HepG2 (cell line): ENCODE measurements around the gene CALY. TPM values are rescaled to one million over a fixed set of nuclear protein-coding genes. Genes with fewer than 3 reads are reported as not detected.

Experiments
- CEBPB ChIP-seq: IDR thresholded peaks from 2 replicates; pipeline ENCODE4 v1.6.1; 2011; ENCODE audit warnings: low read depth, low read length, improper control_type of control experiment, borderline replicate concordance
- HMGA1 ChIP-seq: sonication (generic); formaldehyde crosslinking; conservative IDR thresholded peaks from 2 replicates; pipeline ENCODE4 v1.4.0; 2020; ENCODE audit warnings: missing genetic modification reagents
- MLXIP ChIP-seq: sonication (generic); formaldehyde crosslinking; IDR thresholded peaks from 2 replicates; pipeline ENCODE4 v1.9.0; 2021; ENCODE audit warnings: missing genetic modification reagents, borderline replicate concordance
- NFIB ChIP-seq: sonication (generic); formaldehyde crosslinking; IDR thresholded peaks from 2 replicates; pipeline ENCODE4 v1.9.0; 2021; ENCODE audit warnings: missing genetic modification reagents, mild to moderate bottlenecking, borderline replicate concordance
- ONECUT2 ChIP-seq: sonication (generic); formaldehyde crosslinking; IDR thresholded peaks from 2 replicates; pipeline ENCODE4 v1.4.0; 2020; ENCODE audit warnings: missing genetic modification reagents
- PATZ1 ChIP-seq: sonication (generic); formaldehyde crosslinking; IDR thresholded peaks from 2 replicates; pipeline ENCODE4 v1.4.0; 2020; ENCODE audit warnings: missing genetic modification reagents
- TERF1 ChIP-seq: sonication (generic); formaldehyde crosslinking; IDR thresholded peaks from 2 replicates; pipeline ENCODE4 v1.8.0; 2022; ENCODE audit warnings: mild to moderate bottlenecking, missing genetic modification reagents, moderate library complexity
- THRA ChIP-seq: sonication (generic); formaldehyde crosslinking; IDR thresholded peaks from 2 replicates; pipeline ENCODE4 v1.4.0; 2020; ENCODE audit warnings: missing genetic modification reagents, borderline replicate concordance
- ZC3H4 ChIP-seq: sonication (generic); formaldehyde crosslinking; IDR thresholded peaks from 2 replicates; pipeline ENCODE4 v1.4.0; 2020; ENCODE audit warnings: missing genetic modification reagents, borderline replicate concordance
- ZFYVE20 ChIP-seq: sonication (generic); formaldehyde crosslinking; IDR thresholded peaks from 2 replicates; pipeline ENCODE4 v1.8.0; 2023; ENCODE audit warnings: low read depth, mild to moderate bottlenecking, moderate library complexity, missing genetic modification reagents, borderline replicate concordance
- ZNF629 ChIP-seq: sonication (generic); formaldehyde crosslinking; conservative IDR thresholded peaks from 2 replicates; pipeline ENCODE4 v1.5.0; 2020; ENCODE audit warnings: missing genetic modification reagents
- ZNF691 ChIP-seq: sonication (generic); formaldehyde crosslinking; IDR thresholded peaks from 2 replicates; pipeline ENCODE4 v1.4.0; 2020; ENCODE audit warnings: missing genetic modification reagents, low read depth, mild to moderate bottlenecking, borderline replicate concordance
- ZNF709 ChIP-seq: sonication (generic); formaldehyde crosslinking; IDR thresholded peaks from 2 replicates; pipeline ENCODE4 v1.5.0; 2020; ENCODE audit warnings: mild to moderate bottlenecking, missing genetic modification reagents
- polyA plus RNA-seq, 8 experiments: library from polyadenylated mRNA; depleted of rRNA in 3 of 8; stranded (reverse) in 7 of 8; unstranded in 1 of 8; fragments of >200 nt; fragmentation: Illumina TruSeq in 4 of 8; extraction: Trizol in 4 of 8; gene quantifications; 2 replicates each; pipeline versions ENCODE4 v1.2.1 to v1.2.3, GENCODE V29; 2011 to 2016; ENCODE audit warnings: low read depth in 4 of 8, missing spikeins in 1 of 8, mixed read lengths in 1 of 8; ENCODE audit not compliant: insufficient read depth in 1 of 8
- total RNA-seq, 5 experiments: library from RNA; depleted of rRNA; stranded (reverse); fragments of >200 nt; fragmentation: Illumina TruSeq; extraction: Trizol; gene quantifications; 2 replicates each; pipeline ENCODE4 v1.2.3, GENCODE V29; 2016; ENCODE audit warnings: low read depth in 1 of 5

CALY gene
- total and polyA plus RNA-seq, 2 of the 13 experiments (the other 11 are each of a cell fraction or from before 2014, with no cell fraction given): 0.08 TPM; not detected in 1

GRCh38 chr10:133357285-133358161, 20.8 kb upstream of the CALY start, which contains the start of gene FUOM (continued):
- TF ChIP-seq MLXIP: no peak; the same call in 1 of the 2 replicates
- TF ChIP-seq NFIB (CRISPR knock-in tag): no peak
- peak; percentile 35; the same call in 1 of the 2 replicates for TF ChIP-seq THRA (CRISPR knock-in tag)
- no peak for TF ChIP-seq ZC3H4 (CRISPR knock-in tag)
- TF ChIP-seq ONECUT2: no peak
- TF ChIP-seq PATZ1 (CRISPR knock-in tag): peak; percentile 52
- peak; percentile 77; the same call in 1 of the 2 replicates for TF ChIP-seq ZNF691 (CRISPR knock-in tag)
- TF ChIP-seq ZFYVE20 (CRISPR knock-in tag): no peak; the same call in 1 of the 2 replicates
- no peak for TF ChIP-seq ZNF629 (CRISPR knock-in tag)
- peak; percentile 92 for TF ChIP-seq ZNF709
- TF ChIP-seq HMGA1: no peak
- no peak for TF ChIP-seq TERF1 (CRISPR knock-in tag)
- TF ChIP-seq CEBPB: no peak
